HAP-1 (cell line): ENCODE data around the gene RTP5.
A peak's percentile ranks its signal among the peaks of the same experiment; 100 is the strongest.
"Not testable (repeated sequence)": the region's sequence is repeated elsewhere in the genome, so short reads cannot be mapped to it uniquely, and the experiment has no call there.

Experiments used
- DNase-seq, 2 experiments: peaks; one replicate each; pipeline ENCODE4 v3.0.0-alpha.2; 2016 to 2020; ENCODE audit warnings: low spot score in 2 of 2
- H3K27me3 ChIP-seq: fragments of 250-450 bp; sonication (Bioruptor Pico); 2 replicates; pipeline ENCODE4 v1.5.1; 2020; ENCODE audit warnings: low read depth, mild to moderate bottlenecking, moderate library complexity
- H3K36me3 ChIP-seq: fragments of 250-450 bp; sonication (Bioruptor Pico); replicated peaks from 2 replicates; pipeline ENCODE4 v1.5.1; 2020; ENCODE audit warnings: mild to moderate bottlenecking
- H3K4me1 ChIP-seq: fragments of 250-450 bp; sonication (Bioruptor Pico); 2 replicates; pipeline ENCODE4 v1.5.1; 2020; ENCODE audit warnings: mild to moderate bottlenecking
- H3K4me3 ChIP-seq: fragments of 250-450 bp; sonication (Bioruptor Pico); 2 replicates; pipeline ENCODE4 v1.5.1; 2020; ENCODE audit warnings: mild to moderate bottlenecking, moderate library complexity
- H3K9me3 ChIP-seq: fragments of 250-450 bp; sonication (Bioruptor Pico); 2 replicates; pipeline ENCODE4 v1.5.1; 2020; ENCODE audit warnings: mild to moderate bottlenecking, moderate library complexity
- in situ Hi-C: fragments of 300-500 bp; cut with MboI; formaldehyde crosslinking; loops from 3 replicates; pipeline ENCODE4 v1.14.3; 2020; ENCODE audit warnings: low sequenced_read_pairs, inconsistent platforms, mixed read lengths

RTP5 gene

DNA sequence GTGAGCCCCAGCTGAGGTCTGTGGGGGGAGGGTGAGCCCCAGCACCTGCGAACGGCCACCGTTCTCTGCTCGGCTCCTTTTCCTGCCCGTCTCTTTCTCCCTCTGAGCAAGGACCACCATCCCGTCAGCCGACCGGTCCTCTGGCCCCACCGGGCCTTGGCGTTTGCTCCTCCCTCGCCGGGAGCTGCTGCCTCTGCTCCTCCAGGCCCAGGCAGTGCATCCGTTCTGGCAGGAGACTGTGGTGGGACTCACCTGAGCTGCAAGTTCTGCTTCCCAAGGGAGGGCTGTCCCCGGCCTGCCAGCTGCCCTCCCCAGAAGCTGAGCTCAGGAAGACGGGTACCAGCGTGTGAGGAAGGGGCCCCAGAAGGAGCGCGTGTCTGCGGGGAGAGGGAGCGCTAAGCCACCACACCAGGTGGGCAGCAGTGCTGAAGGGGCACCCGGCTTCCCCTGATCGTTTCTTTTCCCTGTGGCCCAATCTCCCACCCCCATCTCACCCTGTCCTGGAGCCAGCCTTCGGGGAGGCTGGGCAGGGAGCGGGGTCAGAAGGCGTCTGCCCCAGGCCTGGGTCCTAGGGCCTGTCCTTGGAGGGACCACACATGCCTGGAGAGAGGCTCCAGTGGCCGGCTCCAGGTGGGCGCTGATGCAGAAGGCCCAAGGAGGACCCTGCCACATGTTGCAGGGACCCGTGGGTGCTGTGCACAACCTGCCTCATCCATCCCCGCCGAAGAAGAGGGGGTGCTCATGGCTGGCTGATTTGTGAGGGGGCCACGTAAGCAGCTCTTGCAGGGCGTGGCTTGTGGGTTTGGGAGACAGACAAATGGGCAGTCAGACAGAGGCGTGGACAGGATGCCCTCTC lies 2.5 kb upstream of the RTP5 start:
- no peak for DNase-seq
- peaks cover 2% of the 10 kb centered on the region; the same call in 1 of the 2 replicates for H3K27me3 ChIP-seq

DNA sequence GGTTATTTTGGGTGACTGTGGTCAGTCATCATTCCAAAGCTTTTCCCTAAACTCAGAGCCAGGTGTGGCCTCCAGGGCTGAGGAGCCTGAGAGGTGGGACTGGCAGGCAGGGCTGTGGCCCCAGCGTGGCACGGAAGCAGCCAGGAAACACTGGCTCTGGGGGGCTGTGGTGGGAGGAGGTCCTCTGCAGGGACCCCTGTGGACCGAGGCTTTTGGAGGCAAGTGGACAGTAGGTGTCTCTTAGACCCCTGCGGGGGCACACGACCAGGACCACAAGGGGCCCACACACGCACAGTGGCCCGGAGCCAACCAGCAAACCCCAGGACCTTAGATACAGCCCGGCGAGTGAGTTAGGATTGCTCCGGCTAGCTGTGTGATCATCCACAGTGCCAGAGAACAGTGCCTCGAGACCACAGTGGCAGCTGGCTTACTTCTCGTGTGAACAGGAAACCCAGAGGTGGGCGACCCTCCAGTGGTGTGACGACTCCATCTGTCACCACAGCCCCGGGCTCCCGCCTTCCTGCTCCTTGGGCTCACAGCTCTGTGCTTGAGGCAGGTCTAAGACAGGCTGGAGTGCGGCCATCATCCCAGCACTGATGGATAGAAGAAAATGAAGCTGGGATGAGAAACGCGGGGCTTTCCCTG lies 1.6 kb upstream of the RTP5 start:
- no peaks in the 10 kb centered on the region for H3K9me3 ChIP-seq
- peaks cover 2% of the 10 kb centered on the region; the same call in 1 of the 2 replicates for H3K27me3 ChIP-seq
- in situ Hi-C loops: no loop called here
- no peak for DNase-seq
- H3K4me1 ChIP-seq: no peaks in the 10 kb centered on the region
- H3K4me3 ChIP-seq: no peak overlapping the region
- no peaks in the 10 kb centered on the region for H3K36me3 ChIP-seq

More for the DNA sequence above, 2.5 kb upstream of the RTP5 start:
- in situ Hi-C loops: no loop called here
- Histone ChIP-seq H3K36me3 (no peaks in the 10 kb centered on the region), H3K4me3 (no peak overlapping the region), H3K4me1 (no peaks in the 10 kb centered on the region), H3K9me3 (no peaks in the 10 kb centered on the region)

DNA sequence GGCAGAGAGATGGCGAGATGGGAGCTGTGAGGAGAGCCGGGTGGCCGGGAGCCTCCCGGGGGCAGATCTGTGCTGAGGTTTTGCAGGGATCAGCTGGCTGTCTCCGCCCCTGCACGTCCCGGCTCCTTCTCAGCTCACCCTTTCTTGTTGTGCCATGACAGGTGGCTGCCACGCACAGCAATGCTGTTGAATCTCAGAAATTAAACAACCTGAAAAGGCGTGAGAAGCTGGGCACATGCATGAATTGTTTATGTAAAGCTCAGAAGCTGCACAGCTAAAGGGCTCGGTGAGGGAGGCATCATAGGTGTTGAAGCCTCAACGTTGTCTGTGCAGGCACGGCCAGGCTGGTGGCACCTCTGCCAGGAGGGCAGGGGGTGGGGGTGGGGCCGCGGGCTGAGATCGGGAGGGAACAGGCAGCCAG lies 858 bp upstream of the RTP5 start:
- no peaks in the 10 kb centered on the region for H3K36me3 ChIP-seq
- H3K4me1 ChIP-seq: no peaks in the 10 kb centered on the region
- no peaks in the 10 kb centered on the region for H3K9me3 ChIP-seq
- in situ Hi-C loops: no loop called here
- DNase-seq: no peak
- no peak overlapping the region for H3K4me3 ChIP-seq
- peaks cover 2% of the 10 kb centered on the region; the same call in 1 of the 2 replicates for H3K27me3 ChIP-seq

GRCh38 chr2:241870081-241870541 lies 582 bp downstream of the RTP5 start:
- no peak for DNase-seq
- no peaks in the 10 kb centered on the region for H3K27me3 ChIP-seq
- H3K9me3 ChIP-seq: no peaks in the 10 kb centered on the region
- H3K4me1 ChIP-seq: no peaks in the 10 kb centered on the region
- in situ Hi-C loops: no loop called here
- no peak overlapping the region for H3K4me3 ChIP-seq
- no peaks in the 10 kb centered on the region for H3K36me3 ChIP-seq

DNA sequence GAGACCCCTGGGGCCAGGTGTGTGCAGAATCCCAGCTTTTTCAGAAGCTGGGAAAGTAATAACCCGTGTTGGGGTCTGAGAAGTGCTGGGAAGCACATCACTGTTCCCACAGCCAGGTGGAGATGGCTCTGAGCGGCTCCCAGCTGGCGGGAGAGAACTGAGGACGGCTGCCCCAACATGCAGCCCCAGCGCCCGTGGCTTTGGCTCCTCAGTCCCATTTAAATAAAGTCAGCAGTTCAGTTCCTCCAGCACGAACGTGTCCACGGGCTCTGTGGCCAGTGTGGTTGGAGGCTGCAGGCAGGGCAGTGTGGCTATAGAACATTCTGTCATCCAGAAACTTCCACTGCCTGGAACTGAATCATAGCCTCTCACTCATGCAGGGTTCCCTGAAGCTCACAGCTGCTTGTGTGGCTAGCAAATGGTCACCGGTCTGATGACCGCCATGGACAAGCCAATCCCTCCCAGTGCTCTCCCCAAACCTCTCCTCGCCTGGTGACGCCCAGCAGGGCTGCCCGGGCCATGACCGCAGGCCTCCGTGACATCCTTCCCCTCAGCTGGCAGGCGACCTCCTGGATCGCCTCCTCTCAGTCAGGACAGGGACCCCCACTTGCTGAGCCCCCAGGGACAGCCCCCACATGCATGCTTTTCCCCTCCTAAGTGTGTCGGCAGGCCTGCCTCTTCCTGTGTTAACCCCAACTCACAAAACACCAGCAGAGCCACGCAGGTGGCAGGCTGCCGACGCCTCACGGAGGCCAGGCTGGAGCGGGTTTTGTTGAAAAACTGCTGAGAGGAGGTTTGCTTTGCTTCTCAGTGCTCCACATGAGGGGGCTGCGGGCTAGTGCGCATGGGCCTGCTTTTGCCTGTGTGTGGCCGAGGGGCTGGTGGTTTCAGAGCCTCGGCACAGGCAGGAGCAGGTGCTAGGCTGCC lies 1.3 kb downstream of the RTP5 start:
- in situ Hi-C loops: no loop called here
- no peak for DNase-seq

DNA sequence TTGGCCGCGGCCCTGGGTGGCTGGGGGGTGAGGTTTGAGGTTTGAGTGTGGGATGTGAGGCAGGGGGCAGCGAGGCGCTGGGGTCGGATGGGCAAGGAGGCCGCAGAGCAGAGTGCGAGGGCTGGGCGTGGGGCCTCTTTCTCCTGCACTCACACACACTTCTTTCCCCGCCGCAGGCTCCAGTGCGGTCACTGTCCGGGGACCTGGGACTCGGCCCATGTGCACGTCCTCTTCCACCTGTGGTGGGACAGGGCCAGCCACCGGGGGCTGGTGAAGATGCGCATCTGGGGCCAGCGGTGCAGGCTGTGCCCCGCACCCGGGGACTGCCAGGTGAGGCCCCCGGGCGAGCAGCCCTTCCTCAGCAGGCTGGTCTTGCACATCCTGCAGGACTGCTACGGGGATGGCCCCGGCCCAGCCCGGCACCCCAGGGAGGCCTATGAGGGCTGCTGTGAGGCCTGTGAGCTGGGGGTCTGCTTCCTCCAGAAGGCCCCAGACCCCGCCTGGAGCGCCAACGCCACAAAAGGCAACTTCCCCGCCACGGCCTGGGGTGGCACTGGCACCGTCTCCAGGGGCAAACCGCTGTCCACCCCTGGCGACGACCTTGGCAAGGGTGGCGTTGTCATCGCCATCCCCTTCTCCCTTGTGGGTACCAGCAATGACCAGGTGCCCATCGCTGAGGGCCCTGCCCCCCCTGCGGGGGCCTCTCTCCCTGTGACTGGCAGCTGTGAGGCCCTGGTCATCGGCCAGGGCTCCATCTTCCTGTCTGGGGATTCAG lies 2.2 kb downstream of the RTP5 start:
- Histone ChIP-seq H3K4me3 (no peak overlapping the region), H3K36me3 (no peaks in the 10 kb centered on the region), H3K9me3 (peaks cover 4% of the 10 kb centered on the region), H3K27me3 (no peaks in the 10 kb centered on the region), H3K4me1 (no peaks in the 10 kb centered on the region)
- DNase-seq: no peak
- in situ Hi-C loops: no loop called here

More for the DNA sequence above, 1.3 kb downstream of the RTP5 start:
- no peaks in the 10 kb centered on the region for H3K4me1 ChIP-seq
- H3K9me3 ChIP-seq: peaks cover 4% of the 10 kb centered on the region
- no peaks in the 10 kb centered on the region for H3K27me3 ChIP-seq
- no peak overlapping the region for H3K4me3 ChIP-seq
- no peaks in the 10 kb centered on the region for H3K36me3 ChIP-seq

GRCh38 chr2:241872313-241872642 lies 2.7 kb downstream of the RTP5 start:
- Histone ChIP-seq H3K4me1 (no peaks in the 10 kb centered on the region), H3K27me3 (no peaks in the 10 kb centered on the region), H3K4me3 (no peak overlapping the region), H3K9me3 (peaks cover 4% of the 10 kb centered on the region), H3K36me3 (no peaks in the 10 kb centered on the region)
- in situ Hi-C loops: no loop called here
- DNase-seq: no peak

- in situ Hi-C loops: no loop called here
- H3K4me3 ChIP-seq: no peak overlapping the region
- H3K4me1 ChIP-seq: no peaks in the 10 kb centered on the region
- H3K9me3 ChIP-seq: peaks cover 4% of the 10 kb centered on the region
- H3K36me3 ChIP-seq: no peaks in the 10 kb centered on the region
- H3K27me3 ChIP-seq: no peaks in the 10 kb centered on the region
- no peak for DNase-seq
Observed at GRCh38 chr2:241873081-241873802, 3.7 kb downstream of the RTP5 start.

DNA sequence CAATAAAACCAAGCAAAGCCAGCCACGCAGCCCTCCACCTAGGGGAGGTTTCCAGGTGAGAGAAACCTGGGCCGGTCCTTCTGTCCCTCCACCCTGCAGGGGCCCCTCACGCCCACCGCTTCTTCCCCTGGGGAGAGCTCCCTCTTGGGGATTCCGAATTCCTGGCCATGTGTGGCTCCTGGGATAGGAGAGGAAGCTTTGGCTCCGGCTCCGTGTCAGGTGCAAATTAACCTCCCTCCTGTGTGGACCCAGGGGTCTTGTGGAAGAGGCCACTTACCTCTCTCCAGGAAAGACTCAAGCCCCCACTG lies 4.2 kb downstream of the RTP5 start:
- Histone ChIP-seq H3K4me1 (no peaks in the 10 kb centered on the region), H3K9me3 (peaks cover 4% of the 10 kb centered on the region), H3K36me3 (no peaks in the 10 kb centered on the region), H3K27me3 (no peaks in the 10 kb centered on the region), H3K4me3 (no peak overlapping the region)
- DNase-seq: no peak
- in situ Hi-C loops: no loop called here

DNA sequence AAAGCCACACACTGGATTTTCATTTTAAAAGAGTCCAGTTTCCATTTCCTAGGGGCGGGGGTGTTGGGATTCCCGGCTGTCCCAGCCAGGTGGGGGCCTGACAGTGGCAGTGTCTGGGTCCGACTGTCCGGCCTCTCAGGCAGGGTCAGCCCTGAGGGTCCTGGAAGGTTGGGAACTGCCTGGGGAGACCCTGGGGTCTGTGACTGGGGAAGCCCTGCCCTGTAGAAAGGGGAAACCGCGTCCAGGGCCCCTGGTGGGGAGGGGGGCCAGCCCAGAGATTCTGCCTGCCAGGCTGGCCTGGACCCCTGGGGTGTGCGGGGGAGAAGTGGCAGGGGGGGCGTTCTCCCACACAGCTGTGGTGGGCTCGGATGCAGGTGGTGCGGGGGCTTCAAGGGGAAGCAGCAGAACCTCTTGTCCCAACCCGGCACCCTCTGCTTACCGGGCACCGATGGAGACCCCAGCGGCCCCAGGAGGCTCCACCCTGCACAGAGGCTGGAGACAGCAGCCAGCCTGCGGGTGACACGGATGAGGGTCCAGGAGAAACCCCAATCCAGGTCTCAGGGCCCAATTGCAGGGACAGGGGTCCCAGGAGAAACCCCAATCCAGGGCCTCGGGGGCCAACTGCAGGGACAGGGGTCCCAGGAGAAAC lies 4.9 kb downstream of the RTP5 start:
- Histone ChIP-seq H3K4me1 (no peaks in the 10 kb centered on the region), H3K9me3 (peaks cover 4% of the 10 kb centered on the region), H3K27me3 (no peaks in the 10 kb centered on the region), H3K36me3 (no peaks in the 10 kb centered on the region), H3K4me3 (no peak overlapping the region)
- in situ Hi-C loops: no loop called here
- no peak for DNase-seq

- H3K4me3 ChIP-seq, H3K36me3 ChIP-seq, in situ Hi-C loops, H3K27me3 ChIP-seq, H3K4me1 ChIP-seq, H3K9me3 ChIP-seq: not testable (repeated sequence)
- peak in 1 of 2 experiments; percentile 78 for DNase-seq
Observed at GRCh38 chr2:241875754-241876527, 6.4 kb downstream of the RTP5 start.
